Measurements from ENCODE around the gene ORC6.

The ORC6 gene

GRCh38 chr16:46733319-46733830 is 43.9 kb downstream of the ORC6 start:
- DNase-seq, result no peak

DNA sequence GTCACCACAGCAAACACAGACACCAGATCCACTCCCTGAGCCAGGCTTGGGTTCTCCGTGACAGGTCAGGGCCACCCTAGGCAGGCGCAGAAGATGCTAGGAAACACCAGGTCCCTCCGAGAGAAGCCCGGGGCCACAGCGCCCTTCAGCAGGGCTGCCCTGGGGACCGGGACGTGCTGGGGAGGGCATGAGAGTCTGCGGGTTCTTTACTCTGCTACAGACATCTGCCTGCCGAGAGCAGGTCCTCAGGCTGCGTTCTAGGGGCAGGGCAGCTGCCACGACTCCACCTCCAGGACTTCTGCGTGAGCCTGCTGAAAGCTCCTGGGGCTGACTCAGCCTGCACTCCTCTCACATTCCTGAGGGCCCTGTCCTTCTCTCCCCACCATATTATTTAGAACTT is 47.2 kb downstream of the ORC6 start:
- no peak for DNase-seq

- DNase-seq, result no peak
Observed at GRCh38 chr16:46737621-46738214, 48.3 kb downstream of the ORC6 start.

DNA sequence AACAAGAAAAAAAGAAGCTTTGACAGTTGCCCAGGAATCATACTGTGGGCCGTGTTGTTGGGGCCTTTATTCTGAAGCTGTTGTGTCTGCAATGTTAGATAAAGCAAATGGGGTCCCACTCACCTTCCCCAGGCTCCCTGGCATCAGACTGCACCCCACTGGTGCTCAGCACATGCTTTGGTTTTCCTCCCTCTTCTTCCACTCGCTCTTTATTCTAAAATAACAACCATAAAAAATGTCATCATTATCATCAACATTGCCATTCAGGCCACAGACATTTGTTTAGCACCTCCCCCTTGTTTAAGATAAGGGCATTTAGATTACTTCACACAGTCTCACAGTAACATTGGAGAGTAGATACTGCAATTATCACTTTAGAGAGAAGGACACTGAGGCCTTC is 50.5 kb downstream of the ORC6 start:
- DNase-seq, result no peak

GRCh38 chr16:46743232-46743719 is 53.8 kb downstream of the ORC6 start:
- DNase-seq, result no peak

DNA sequence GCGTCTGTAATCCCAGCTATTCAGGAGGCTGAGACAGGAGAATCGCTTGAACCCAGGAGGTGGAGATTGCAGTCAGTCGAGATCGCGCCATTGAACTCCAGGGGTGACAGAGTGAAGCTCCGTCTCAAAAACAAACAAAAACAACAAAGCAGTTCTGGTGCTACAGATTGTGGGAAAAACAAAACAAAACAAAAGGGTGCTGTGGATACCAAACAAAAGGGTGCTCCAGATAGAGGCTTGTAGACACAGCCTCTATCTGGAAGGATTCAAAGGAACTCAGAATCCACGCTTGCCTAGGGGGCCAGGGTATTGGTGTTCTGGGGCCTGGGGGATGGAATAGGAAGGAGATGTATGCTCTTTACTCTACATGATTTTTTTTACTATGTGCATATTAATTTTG is 56.2 kb downstream of the ORC6 start:
- DNase-seq, result no peak

DNA sequence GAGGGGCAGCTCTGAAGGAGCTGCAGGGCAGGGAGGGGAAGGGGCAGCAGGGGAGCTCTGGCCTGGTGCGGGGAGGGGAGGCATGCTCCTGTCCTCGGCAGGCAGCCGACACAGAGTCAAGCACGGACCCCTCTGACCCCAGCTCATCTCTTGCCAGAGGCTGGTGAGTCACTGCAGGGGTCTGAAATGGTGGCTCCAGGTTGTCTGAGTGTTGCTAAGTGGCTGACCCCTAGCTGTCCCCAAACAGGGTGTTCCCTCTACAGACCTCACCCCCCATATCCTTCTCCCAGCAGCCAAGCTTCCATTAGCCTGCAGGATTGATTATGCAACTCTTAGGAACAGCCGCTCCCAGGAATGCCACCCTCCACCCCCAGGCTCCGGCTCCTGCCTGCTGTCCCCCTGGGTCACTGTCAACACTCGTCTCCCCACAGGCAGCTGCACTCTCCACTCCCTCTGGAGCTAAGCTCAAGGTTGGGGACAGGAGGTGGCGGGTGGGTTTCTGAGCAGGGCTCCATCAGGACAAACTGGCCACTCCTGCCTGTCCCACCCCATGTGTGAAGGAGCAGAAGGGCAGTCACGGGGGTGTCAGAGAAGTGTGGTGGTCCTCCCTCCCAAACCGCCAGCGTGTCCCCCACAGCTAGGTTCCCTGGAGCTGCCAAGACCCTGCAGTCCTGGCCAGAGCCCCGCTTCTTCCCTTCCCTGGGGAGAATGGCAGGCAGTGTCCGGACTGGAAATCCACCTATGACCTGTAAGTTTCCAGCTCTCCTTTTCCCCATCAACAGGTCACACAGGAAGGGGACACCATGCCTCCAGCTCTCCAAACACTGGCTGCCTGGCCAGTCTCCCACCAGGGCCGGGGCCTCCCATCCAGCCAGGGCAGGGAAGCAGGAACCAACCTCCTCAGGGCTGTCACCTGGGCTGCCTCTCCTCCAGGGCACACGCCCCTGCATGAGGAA is 57.6 kb downstream of the ORC6 start:
- no peak for DNase-seq

Measured in DMS79 treated with DMSO at 0.1 percent for 48 hours (cell line).